GM10266 (cell line): Measurements from ENCODE around the gene FAM131B.

Experiments
- DNase-seq: peaks from one replicate; pipeline ENCODE4 v3.0.0; 2012; ENCODE audit errors: extremely low spot score
- CTCF ChIP-seq: IDR thresholded peaks from 2 replicates; pipeline ENCODE4 v1.5.1; 2012; ENCODE audit warnings: mild to moderate bottlenecking, low read depth; ENCODE audit not compliant: control insufficient read depth, insufficient read depth; ENCODE audit errors: missing control alignments

Gene FAM131B

GRCh38 chr7:143362131-143363015 lies at the start of gene FAM131B:
FAM131B (minus strand) TSS chr7:143362713; CDS start chr7:143362603, 110 bp downstream.
- DNase-seq = peak; percentile 67
- no peak for TF ChIP-seq CTCF

GRCh38 chr7:143411976-143412708 lies 49.6 kb upstream of the FAM131B start:
- DNase-seq = no peak
- no peak for TF ChIP-seq CTCF

- DNase-seq = no peak
- TF ChIP-seq CTCF = no peak
Measured at GRCh38 chr7:143410521-143411004, 48.0 kb upstream of the FAM131B start.

GRCh38 chr7:143408686-143409561 lies 46.4 kb upstream of the FAM131B start, which contains the start of gene EPHA1:
EPHA1 (minus strand) TSS chr7:143408856; CDS start chr7:143408805, 51 bp downstream.
- DNase-seq = peak; percentile 65
- TF ChIP-seq CTCF = no peak

GRCh38 chr7:143408252-143408685 lies 45.8 kb upstream of the FAM131B start:
- no peak for TF ChIP-seq CTCF
- DNase-seq = no peak

GRCh38 chr7:143407287-143408251 lies 45.1 kb upstream of the FAM131B start:
- no peak for DNase-seq
- no peak for TF ChIP-seq CTCF
